Astrocyte of the cerebellum (primary cell): Measurements from ENCODE around the gene ROCK2.

Source experiments
- DNase-seq: peaks from one replicate; pipeline ENCODE4 v3.0.0-alpha.2; 2011; ENCODE audit warnings: low read depth
- H3K4me3 ChIP-seq: 2 replicates; pipeline ENCODE4 v1.5.1; 2011; ENCODE audit warnings: mild to moderate bottlenecking, low read depth, low read length, moderate library complexity
- CTCF ChIP-seq: IDR thresholded peaks from 2 replicates; pipeline ENCODE4 v1.5.1; 2012; ENCODE audit warnings: low read length, low read depth, moderate library complexity, mild to moderate bottlenecking; ENCODE audit errors: missing control alignments
- in situ Hi-C: cut with HindIII; loops from 2 replicates; pipeline ENCODE4 v1.10.0; 2017; ENCODE audit warnings: low sequenced_read_pairs

ROCK2 gene

DNA sequence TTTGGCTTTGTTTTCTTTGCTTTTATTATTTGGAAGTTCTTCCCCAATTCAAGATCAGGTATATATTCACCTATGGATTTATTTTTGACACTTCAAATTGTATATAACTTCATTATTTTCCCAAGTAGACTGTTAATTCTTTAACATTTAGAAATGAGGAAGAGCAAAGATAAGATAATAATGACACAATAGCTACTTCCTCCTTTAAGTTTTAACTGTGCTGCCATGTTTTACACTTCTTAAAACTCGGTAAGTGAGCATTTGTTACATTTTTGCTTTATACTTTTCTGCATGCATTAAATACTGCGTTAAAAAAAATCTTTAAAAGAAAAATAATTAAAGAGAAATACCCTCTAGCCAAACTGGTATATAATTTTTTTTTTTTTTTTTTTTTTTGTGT, 156.7 kb downstream of the ROCK2 start:
- no peak for DNase-seq
- TF ChIP-seq CTCF: no peak
- no peak overlapping the region for H3K4me3 ChIP-seq
- in situ Hi-C loops: no loop called here

DNA sequence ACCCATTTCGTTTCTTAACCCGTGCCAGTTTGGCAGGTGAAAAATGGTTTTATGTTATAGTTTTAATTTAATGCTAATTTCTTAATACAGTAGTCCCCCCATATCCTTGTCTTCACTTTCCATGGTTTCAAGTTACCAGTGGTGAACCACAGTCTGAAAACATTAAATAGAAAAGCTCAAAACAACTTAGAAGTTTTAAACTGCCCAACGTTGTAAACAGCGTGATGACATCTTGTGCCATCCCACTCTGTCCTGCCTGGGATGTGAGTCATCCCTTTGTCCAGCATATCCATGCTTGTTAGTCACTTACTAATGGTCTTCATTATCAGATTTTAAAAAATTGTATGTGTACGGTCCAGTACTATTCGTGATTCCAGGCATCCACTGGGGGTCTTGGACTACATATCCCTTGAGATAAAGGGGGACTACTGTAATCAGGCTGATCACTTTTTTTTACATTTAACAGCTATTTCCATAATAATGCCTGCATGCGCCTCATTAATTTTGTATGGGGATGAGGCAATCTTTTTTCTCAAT, 157.3 kb downstream of the ROCK2 start:
- no peak overlapping the region for H3K4me3 ChIP-seq
- in situ Hi-C loops: no loop called here
- DNase-seq: peak; percentile 39
- no peak for TF ChIP-seq CTCF

DNA sequence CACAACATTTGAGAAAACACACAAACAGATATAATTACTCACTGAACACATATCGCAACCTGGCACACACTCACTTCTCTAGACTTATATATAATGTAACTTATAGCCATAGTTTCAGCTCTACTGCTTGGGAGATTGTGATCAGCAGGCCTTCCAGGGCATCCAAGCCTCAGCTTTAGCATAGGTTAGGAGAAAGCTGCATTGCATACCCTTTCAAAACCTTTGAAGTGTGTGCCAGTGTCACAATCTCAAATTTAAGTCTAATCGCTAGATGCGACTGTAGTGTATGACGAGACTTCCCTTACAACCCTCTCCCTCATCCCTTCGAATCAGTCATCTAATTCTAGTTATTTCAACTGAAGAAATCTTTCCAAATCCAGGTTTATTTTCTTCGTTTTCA, 158.3 kb downstream of the ROCK2 start:
- in situ Hi-C loops: no loop called here
- no peak overlapping the region for H3K4me3 ChIP-seq
- no peak for TF ChIP-seq CTCF
- DNase-seq: no peak

GRCh38 chr2:11182951-11183350, 161.5 kb downstream of the ROCK2 start:
- DNase-seq: no peak
- no peak for TF ChIP-seq CTCF
- in situ Hi-C loops: no loop called here
- no peak overlapping the region for H3K4me3 ChIP-seq

GRCh38 chr2:11180653-11181052, 163.8 kb downstream of the ROCK2 start:
- no peak for TF ChIP-seq CTCF
- in situ Hi-C loops: no loop called here
- no peak for DNase-seq
- no peak overlapping the region for H3K4me3 ChIP-seq

- TF ChIP-seq CTCF: no peak
- DNase-seq: no peak
- in situ Hi-C loops: no loop called here
- no peak overlapping the region for H3K4me3 ChIP-seq
Observed at GRCh38 chr2:11179899-11180298, 164.5 kb downstream of the ROCK2 start.

DNA sequence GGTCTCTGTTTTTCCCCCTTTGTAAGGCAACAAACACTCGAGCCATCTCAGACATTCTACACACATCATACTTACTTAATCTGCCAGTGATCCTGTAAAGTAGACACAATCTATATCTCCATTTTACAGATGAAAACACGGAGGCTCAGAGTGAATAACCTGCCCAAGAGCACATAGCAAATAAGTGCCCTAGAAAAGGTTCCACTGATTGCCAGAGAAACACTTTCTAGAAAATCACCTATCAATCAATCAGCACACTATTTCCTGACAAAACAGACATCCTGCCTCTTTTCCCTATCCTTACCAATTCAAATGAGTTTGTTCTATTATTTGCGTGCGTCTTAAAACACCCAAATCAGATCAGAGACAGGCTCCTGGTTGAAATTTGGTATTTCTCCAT, 165.2 kb downstream of the ROCK2 start:
- no peak for DNase-seq
- no peak for TF ChIP-seq CTCF
- in situ Hi-C loops: no loop called here
- no peak overlapping the region for H3K4me3 ChIP-seq
